ENCODE data around the gene CERS1. TPM values are rescaled to one million over a fixed set of nuclear protein-coding genes. Genes with fewer than 3 reads are reported as not detected.

Gene CERS1
- total RNA-seq, 1 experiment from 2014 or later: 2.7 TPM

DNA sequence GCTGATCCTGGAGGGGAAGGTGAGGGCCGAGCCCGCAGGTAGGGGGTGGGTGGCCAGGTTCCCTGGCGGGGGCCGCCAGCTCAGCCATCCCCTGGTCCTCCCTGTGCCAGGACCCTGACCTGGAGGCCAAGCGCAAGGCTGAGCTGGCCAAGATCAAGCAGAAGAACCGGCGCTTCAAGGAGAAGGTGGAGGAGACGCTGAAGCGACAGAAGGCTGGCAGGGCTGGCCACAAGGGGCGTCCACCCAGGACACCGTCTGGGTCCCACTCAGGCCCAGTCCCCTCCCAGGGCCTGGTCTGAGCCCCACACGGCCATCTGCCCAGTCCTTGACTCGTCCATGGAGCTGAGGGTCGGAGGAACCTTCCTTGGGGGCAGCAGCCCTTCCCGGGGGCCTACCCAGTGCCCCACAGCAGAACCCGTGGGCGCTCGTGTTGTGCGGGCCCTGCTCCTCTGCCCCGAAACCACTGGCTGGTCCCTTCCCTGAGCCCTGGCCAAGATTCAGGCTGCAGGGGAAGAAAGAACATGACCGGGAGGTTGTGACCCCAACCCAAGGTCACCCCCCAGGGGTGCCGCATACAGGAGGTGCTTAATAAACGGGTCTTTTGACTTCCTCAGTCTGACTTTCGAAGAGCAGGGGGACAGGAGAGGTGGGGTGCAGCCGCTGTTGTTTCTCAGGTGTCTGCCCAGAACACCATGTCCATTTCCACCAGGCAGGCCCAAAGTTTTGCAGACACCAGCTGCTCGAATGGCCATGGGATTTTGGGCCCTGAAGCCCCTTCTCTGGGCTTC, 32.3 kb upstream of the CERS1 start:
- Histone ChIP-seq H3K27ac (no peak overlapping the region), H3K4me3 (no peak overlapping the region), H4K20me1 (ENCODE audit: insufficient read depth) (peaks cover 23% of the 10 kb centered on the region), H3K4me1 (replicated peaks; ENCODE audit: insufficient read depth) (no peaks in the 10 kb centered on the region), H3K79me2 (ENCODE audit: low read depth) (no peaks in the 10 kb centered on the region), H3F3A (ENCODE audit: insufficient read depth, low read depth) (peaks cover 42% of the 10 kb centered on the region), H2AFZ (no peak overlapping the region), H3K4me2 (no peak overlapping the region), H3K9me3 (ENCODE audit: insufficient read depth, low read depth) (no peaks in the 10 kb centered on the region), H3K27me3 (ENCODE audit: insufficient read depth, low read depth) (no peaks in the 10 kb centered on the region), H3K9me2 (ENCODE audit: insufficient read depth) (no peaks in the 10 kb centered on the region), H3K36me3 (ENCODE audit: low read depth) (peaks cover 26% of the 10 kb centered on the region)
- no peak for DNase-seq
- intact Hi-C loops (cut with micrococcal nuclease; ENCODE audit: unreplicated experiment): no loop called here
- CTCF ChIA-PET: interaction anchor here (0.6 kb wide), 1 partner anchor 1657 kb away, joined by 3 read pairs; no protein-coding TSS in a partner anchor
- TF ChIP-seq EZH2 (IDR thresholded peaks at IDR 0.05; ENCODE audit: low read depth) (no peak), CTCF (conservative IDR thresholded peaks at IDR 0.05) (no peak)
- POLR2A ChIA-PET (ENCODE audit: unreplicated experiment): no interaction called here
- BruUV-seq (replicated peaks): no TSS peak

DNA sequence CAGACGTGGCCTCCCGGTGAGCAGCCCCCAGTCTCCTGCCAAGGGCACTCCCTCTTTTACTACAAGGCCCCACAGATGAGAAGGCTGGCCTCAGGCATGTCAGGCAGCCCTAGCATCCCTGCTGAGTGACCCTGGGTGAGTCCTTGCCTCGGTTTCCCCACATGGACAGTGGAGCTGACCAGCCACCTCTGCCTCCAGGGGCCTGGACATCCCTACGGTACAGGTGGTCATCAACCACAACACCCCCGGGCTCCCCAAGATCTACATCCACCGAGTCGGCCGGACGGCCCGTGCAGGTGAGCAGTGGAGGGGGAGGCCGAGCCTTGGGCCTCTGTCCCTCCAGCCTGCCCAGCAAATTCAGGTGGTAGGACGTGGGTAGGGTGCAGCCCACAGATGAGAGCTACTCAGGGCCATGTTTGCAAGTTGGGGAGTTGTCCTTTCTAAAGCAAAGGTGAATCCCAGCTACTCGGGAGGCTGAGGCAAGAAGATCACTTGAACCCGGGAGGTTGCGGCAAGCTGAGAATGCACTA, 28.8 kb upstream of the CERS1 start:
- Histone ChIP-seq H4K20me1 (ENCODE audit: insufficient read depth) (peaks cover 14% of the 10 kb centered on the region), H3K27ac (no peak overlapping the region), H3K36me3 (ENCODE audit: low read depth) (peaks cover 24% of the 10 kb centered on the region), H3K4me1 (replicated peaks; ENCODE audit: insufficient read depth) (peaks cover 7% of the 10 kb centered on the region; the same call in 1 of the 2 replicates), H3K9me2 (ENCODE audit: insufficient read depth) (no peaks in the 10 kb centered on the region), H3F3A (ENCODE audit: insufficient read depth, low read depth) (peaks cover 20% of the 10 kb centered on the region; the same call in 1 of the 2 replicates), H3K9me3 (ENCODE audit: insufficient read depth, low read depth) (no peaks in the 10 kb centered on the region), H3K4me3 (no peak overlapping the region), H3K4me2 (no peak overlapping the region), H3K27me3 (ENCODE audit: insufficient read depth, low read depth) (no peaks in the 10 kb centered on the region), H3K79me2 (ENCODE audit: low read depth) (peaks cover 18% of the 10 kb centered on the region), H2AFZ (no peak overlapping the region)
- TF ChIP-seq CTCF (conservative IDR thresholded peaks at IDR 0.05) (no peak), EZH2 (IDR thresholded peaks at IDR 0.05; ENCODE audit: low read depth) (no peak)
- no TSS peak for BruUV-seq (replicated peaks)
- DNase-seq: no peak
- POLR2A ChIA-PET (ENCODE audit: unreplicated experiment): no interaction called here
- CTCF ChIA-PET: no interaction called here
- intact Hi-C loops (cut with micrococcal nuclease; ENCODE audit: unreplicated experiment): no loop called here

DNA sequence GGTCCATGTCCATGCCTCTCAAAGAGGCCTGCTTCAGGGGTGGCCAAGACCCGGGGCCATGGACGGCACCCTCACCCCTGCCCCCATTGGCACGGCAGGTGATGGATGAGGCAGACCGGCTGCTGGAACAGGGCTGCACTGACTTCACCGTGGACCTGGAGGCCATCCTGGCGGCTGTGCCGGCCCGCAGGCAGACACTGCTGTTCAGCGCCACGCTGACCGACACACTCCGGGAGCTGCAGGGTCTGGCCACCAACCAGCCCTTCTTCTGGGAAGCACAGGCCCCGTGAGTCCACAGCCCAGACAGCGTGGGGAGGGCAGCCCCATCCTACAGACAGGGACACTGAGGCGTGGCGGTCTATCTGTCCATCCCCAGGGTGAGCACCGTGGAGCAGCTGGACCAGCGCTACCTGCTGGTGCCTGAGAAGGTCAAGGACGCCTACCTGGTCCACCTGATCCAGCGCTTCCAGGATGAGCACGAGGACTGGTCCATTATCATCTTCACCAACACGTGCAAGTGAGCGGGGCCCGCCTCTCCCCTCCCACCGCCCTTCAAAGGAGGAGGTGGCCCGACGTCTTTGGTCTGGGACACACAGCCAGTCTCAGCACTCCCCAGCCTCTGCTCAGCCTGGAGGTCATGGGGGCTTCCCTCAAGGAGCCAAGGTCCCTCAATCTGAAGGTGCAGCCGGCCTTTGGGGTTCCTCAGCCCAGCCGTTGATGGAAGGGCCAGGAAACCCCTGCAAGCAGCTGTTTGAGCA, 26.4 kb upstream of the CERS1 start:
- H3K9me3 ChIP-seq (ENCODE audit: insufficient read depth, low read depth): no peaks in the 10 kb centered on the region
- no peak overlapping the region for H3K4me3 ChIP-seq
- H3K27ac ChIP-seq: no peak overlapping the region
- TF ChIP-seq CTCF (conservative IDR thresholded peaks at IDR 0.05): no peak
- no peak for TF ChIP-seq EZH2 (IDR thresholded peaks at IDR 0.05; ENCODE audit: low read depth)
- CTCF ChIA-PET: no interaction called here
- DNase-seq: no peak
- no peaks in the 10 kb centered on the region for H3K27me3 ChIP-seq (ENCODE audit: insufficient read depth, low read depth)
- peaks cover 15% of the 10 kb centered on the region for H3K4me1 ChIP-seq (replicated peaks; ENCODE audit: insufficient read depth)
- H3K4me2 ChIP-seq: no peak overlapping the region
- H2AFZ ChIP-seq: no peak overlapping the region
- POLR2A ChIA-PET (ENCODE audit: unreplicated experiment): interaction anchor here (0.6 kb wide), 1 partner anchor 503 kb away, joined by 3 read pairs; the partner anchor contains the start of gene SSBP4
- H3F3A ChIP-seq (ENCODE audit: insufficient read depth, low read depth): peaks cover 19% of the 10 kb centered on the region; the same call in 1 of the 2 replicates
- peaks cover 20% of the 10 kb centered on the region for H3K36me3 ChIP-seq (ENCODE audit: low read depth)
- no peaks in the 10 kb centered on the region for H3K9me2 ChIP-seq (ENCODE audit: insufficient read depth)
- peaks cover 36% of the 10 kb centered on the region for H3K79me2 ChIP-seq (ENCODE audit: low read depth)
- H4K20me1 ChIP-seq (ENCODE audit: insufficient read depth): peaks cover 14% of the 10 kb centered on the region
- no TSS peak for BruUV-seq (replicated peaks)
- intact Hi-C loops (cut with micrococcal nuclease; ENCODE audit: unreplicated experiment): no loop called here

All from PC-9 (cell line).